HL-60 (cell line): ENCODE data around the gene ZDHHC5.

Experiments
- DNase-seq, 2 experiments: peaks; one replicate each; pipeline ENCODE4 v3.0.0-alpha.2; 2010 to 2020; ENCODE audit warnings: low read depth in 1 of 2, low spot score in 1 of 2
- H3K27ac ChIP-seq: fragments of 250-450 bp; sonication (Bioruptor Pico); replicated peaks from 2 replicates; pipeline ENCODE4 v1.5.1; 2020; ENCODE audit warnings: mild to moderate bottlenecking, moderate library complexity
- H3K27me3 ChIP-seq: fragments of 250-450 bp; sonication (Bioruptor Pico); 2 replicates; pipeline ENCODE4 v1.5.1; 2021; ENCODE audit warnings: mild to moderate bottlenecking, moderate library complexity; ENCODE audit not compliant: insufficient read depth, poor library complexity, severe bottlenecking
- H3K4me3 ChIP-seq: replicated peaks from 2 replicates; pipeline ENCODE4 v1.5.1; 2011; ENCODE audit warnings: mild to moderate bottlenecking, control low read depth, low read length; ENCODE audit not compliant: insufficient read depth
- GABPA ChIP-seq: IDR thresholded peaks from 2 replicates; pipeline ENCODE4 v1.6.1; 2012; ENCODE audit warnings: low read depth
- POLR2AphosphoS5 ChIP-seq: IDR thresholded peaks from 2 replicates; pipeline ENCODE4 v1.6.1; 2012; ENCODE audit warnings: low read depth
- SPI1 ChIP-seq: IDR thresholded peaks from 2 replicates; pipeline ENCODE4 v1.6.1; 2012; ENCODE audit warnings: low read depth, mild to moderate bottlenecking, borderline replicate concordance
- TF ChIP-seq, protein P1 (sequence below): IDR thresholded peaks from one replicate; pipeline ENCODE4 v1.5.1; 2011; ENCODE audit warnings: low read length, control low read depth, inconsistent platforms; ENCODE audit not compliant: insufficient read depth
- TF ChIP-seq, protein P2 (sequence below): IDR thresholded peaks from 2 replicates; pipeline ENCODE4 v1.6.1; 2012; ENCODE audit warnings: low read depth; ENCODE audit not compliant: insufficient replicate concordance

ZDHHC5 gene

DNA sequence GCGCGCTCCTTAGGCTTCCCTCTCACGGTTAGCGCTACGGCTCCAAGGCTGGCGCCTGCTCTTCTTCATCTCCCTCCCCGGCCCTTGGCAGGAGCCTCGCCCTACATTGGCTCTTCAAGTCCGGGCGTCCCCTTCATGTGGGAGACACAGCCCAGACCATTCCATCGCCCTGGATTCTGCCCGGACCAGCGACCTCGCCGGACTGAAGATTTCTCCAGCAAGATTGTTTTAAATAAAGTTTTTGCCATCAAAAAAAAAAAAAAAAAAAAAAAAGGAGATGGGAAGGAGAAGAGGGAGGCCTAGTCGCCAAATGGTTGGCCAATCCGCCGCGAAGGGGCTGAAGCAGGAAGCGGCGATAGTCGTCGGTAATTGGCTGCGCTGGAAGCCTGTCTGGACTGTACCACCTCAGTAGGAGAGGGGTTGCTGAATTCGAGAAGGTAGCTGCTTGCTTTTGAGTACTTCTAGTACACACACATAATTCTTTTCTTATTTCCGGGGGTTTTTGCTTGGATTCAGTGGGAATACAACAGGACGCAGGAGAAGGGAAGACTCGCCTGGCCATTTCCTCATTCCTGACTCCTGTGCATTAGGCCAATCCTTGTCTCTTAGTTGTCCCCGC is 688 bp upstream of the ZDHHC5 start:
- peak overlapping the region; percentile 100 for H3K27ac ChIP-seq
- peak; percentile 98 for DNase-seq
- TF ChIP-seq GABPA (peak; percentile 62), SPI1 (peak; percentile 80; the same call in 1 of the 2 replicates), POLR2AphosphoS5 (peak; percentile 48; the same call in 1 of the 2 replicates)
- TF ChIP-seq, protein P1, sequence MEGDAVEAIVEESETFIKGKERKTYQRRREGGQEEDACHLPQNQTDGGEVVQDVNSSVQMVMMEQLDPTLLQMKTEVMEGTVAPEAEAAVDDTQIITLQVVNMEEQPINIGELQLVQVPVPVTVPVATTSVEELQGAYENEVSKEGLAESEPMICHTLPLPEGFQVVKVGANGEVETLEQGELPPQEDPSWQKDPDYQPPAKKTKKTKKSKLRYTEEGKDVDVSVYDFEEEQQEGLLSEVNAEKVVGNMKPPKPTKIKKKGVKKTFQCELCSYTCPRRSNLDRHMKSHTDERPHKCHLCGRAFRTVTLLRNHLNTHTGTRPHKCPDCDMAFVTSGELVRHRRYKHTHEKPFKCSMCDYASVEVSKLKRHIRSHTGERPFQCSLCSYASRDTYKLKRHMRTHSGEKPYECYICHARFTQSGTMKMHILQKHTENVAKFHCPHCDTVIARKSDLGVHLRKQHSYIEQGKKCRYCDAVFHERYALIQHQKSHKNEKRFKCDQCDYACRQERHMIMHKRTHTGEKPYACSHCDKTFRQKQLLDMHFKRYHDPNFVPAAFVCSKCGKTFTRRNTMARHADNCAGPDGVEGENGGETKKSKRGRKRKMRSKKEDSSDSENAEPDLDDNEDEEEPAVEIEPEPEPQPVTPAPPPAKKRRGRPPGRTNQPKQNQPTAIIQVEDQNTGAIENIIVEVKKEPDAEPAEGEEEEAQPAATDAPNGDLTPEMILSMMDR = no peak
- TF ChIP-seq, protein P2, sequence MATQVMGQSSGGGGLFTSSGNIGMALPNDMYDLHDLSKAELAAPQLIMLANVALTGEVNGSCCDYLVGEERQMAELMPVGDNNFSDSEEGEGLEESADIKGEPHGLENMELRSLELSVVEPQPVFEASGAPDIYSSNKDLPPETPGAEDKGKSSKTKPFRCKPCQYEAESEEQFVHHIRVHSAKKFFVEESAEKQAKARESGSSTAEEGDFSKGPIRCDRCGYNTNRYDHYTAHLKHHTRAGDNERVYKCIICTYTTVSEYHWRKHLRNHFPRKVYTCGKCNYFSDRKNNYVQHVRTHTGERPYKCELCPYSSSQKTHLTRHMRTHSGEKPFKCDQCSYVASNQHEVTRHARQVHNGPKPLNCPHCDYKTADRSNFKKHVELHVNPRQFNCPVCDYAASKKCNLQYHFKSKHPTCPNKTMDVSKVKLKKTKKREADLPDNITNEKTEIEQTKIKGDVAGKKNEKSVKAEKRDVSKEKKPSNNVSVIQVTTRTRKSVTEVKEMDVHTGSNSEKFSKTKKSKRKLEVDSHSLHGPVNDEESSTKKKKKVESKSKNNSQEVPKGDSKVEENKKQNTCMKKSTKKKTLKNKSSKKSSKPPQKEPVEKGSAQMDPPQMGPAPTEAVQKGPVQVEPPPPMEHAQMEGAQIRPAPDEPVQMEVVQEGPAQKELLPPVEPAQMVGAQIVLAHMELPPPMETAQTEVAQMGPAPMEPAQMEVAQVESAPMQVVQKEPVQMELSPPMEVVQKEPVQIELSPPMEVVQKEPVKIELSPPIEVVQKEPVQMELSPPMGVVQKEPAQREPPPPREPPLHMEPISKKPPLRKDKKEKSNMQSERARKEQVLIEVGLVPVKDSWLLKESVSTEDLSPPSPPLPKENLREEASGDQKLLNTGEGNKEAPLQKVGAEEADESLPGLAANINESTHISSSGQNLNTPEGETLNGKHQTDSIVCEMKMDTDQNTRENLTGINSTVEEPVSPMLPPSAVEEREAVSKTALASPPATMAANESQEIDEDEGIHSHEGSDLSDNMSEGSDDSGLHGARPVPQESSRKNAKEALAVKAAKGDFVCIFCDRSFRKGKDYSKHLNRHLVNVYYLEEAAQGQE = peak; percentile 16
- no peaks in the 10 kb centered on the region for H3K27me3 ChIP-seq
- peak overlapping the region; percentile 75 for H3K4me3 ChIP-seq

DNA sequence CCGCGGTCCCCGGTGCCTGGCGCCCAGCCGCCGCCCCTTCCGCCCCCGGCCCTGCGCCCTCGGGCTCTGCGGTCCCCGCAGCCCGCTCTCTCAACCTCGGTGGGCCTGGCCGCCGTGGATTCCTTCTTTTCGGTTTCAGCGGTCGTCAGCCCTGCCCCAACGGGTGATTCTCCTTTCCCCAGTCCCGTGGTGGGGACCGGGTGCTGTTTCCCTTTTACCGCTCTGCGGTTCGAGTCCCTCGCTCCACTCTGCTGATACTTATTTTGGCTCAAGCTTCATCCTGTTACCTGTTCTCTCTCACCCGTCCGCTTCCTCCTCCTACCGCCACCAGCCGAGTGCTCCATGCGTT is 494 bp downstream of the ZDHHC5 start:
- no peaks in the 10 kb centered on the region for H3K27me3 ChIP-seq
- peak in 1 of 2 experiments; percentile 40 for DNase-seq
- TF ChIP-seq GABPA (no peak; the same call in 1 of the 2 replicates), POLR2AphosphoS5 (no peak), SPI1 (no peak)
- TF ChIP-seq, protein P2 = no peak
- TF ChIP-seq, protein P1 = no peak
- H3K27ac ChIP-seq = peak overlapping the region; percentile 100
- H3K4me3 ChIP-seq = peak overlapping the region; percentile 90

DNA sequence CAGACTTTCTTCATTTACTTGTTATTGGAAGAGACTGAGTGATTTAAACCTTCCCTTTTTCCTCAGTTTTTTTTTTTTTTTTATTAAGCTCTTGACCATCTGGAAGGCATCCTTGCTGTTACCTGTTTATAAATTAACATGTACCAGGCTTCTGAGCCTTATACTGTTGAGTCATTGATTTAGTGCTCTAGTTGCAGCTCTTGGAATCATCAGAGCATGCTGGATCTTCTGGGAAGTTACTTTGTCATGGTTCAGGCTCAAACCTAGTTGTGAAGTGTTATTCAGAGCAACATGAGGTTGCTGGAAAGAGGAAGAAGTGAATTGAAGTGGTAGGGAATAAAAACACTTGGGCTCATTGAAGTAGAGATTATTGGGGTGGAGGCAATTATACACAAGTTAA is 6.3 kb downstream of the ZDHHC5 start:
- Histone ChIP-seq H3K27ac (no peak overlapping the region), H3K4me3 (no peak overlapping the region), H3K27me3 (no peaks in the 10 kb centered on the region)
- no peak for TF ChIP-seq GABPA
- TF ChIP-seq, protein P2 = no peak
- TF ChIP-seq, protein P1 = no peak
- TF ChIP-seq SPI1 = no peak
- TF ChIP-seq POLR2AphosphoS5 = no peak
- DNase-seq = no peak
